GM12878 (cell line): ENCODE data around the gene FOXRED2. TPM values are rescaled to one million over a fixed set of nuclear protein-coding genes. Genes with fewer than 3 reads are reported as not detected.

Experiments
- ATF3 ChIP-seq: IDR thresholded peaks from 2 replicates; pipeline ENCODE4 v1.6.1; 2011; ENCODE audit warnings: low read depth, mild to moderate bottlenecking, low read length, moderate library complexity, borderline replicate concordance; ENCODE audit errors: extremely low read depth
- BCLAF1 ChIP-seq: fragments of 450-650 bp; IDR thresholded peaks from 2 replicates; pipeline ENCODE4 v1.6.1; 2017; ENCODE audit warnings: antibody characterized with exemption, mild to moderate bottlenecking, moderate library complexity
- BHLHE40 ChIP-seq, 2 experiments: fragments of 450-650 bp in 1 of 2; IDR thresholded peaks; 2 replicates each; pipeline ENCODE4 v1.6.1; 2011 to 2017; ENCODE audit warnings: low read depth in 2 of 2, borderline replicate concordance in 1 of 2, improper control_type of control experiment in 1 of 2, low read length in 1 of 2, mild to moderate bottlenecking in 1 of 2
- E2F8 ChIP-seq: fragments of 450-650 bp; IDR thresholded peaks from 2 replicates; pipeline ENCODE4 v1.6.1; 2018; ENCODE audit warnings: mild to moderate bottlenecking, low read depth, moderate library complexity; ENCODE audit not compliant: partially characterized antibody
- EED ChIP-seq: sonication (generic); IDR thresholded peaks from 2 replicates; pipeline ENCODE4 v1.6.1; 2016; ENCODE audit warnings: antibody characterized with exemption, low read depth
- IKZF2 ChIP-seq, 2 experiments: fragments of 450-650 bp; IDR thresholded peaks; 2 replicates each; pipeline ENCODE4 v1.6.1; 2017; ENCODE audit warnings: mild to moderate bottlenecking in 2 of 2, moderate library complexity in 2 of 2
- MXI1 ChIP-seq: fragments of 150-350 bp; IDR thresholded peaks from 2 replicates; pipeline ENCODE4 v1.6.1; 2011; ENCODE audit warnings: low read depth, mild to moderate bottlenecking, inconsistent platforms, low read length, improper control_type of control experiment
- NR2F1 ChIP-seq: fragments of 450-650 bp; conservative IDR thresholded peaks from 2 replicates; pipeline ENCODE4 v1.6.1; 2017; ENCODE audit warnings: mild to moderate bottlenecking
- PKNOX1 ChIP-seq: fragments of 450-650 bp; IDR thresholded peaks from 2 replicates; pipeline ENCODE4 v1.6.1; 2016; ENCODE audit warnings: mild to moderate bottlenecking
- POU2F2 ChIP-seq: IDR thresholded peaks from 3 replicates; pipeline ENCODE4 v1.6.1; 2011; ENCODE audit warnings: low read depth, mild to moderate bottlenecking, low read length, borderline replicate concordance
- PRDM15 ChIP-seq: fragments of 450-650 bp; formaldehyde crosslinking; IDR thresholded peaks from 2 replicates; pipeline ENCODE4 v1.4.0; 2020; ENCODE audit warnings: mild to moderate bottlenecking, moderate library complexity
- SIX5 ChIP-seq: IDR thresholded peaks from 2 replicates; pipeline ENCODE4 v1.6.1; 2011; ENCODE audit warnings: mild to moderate bottlenecking, low read depth, low read length, moderate library complexity; ENCODE audit not compliant: severe bottlenecking
- SUZ12 ChIP-seq: fragments of 200-600 bp; sonication (generic); IDR thresholded peaks from one replicate; pipeline ENCODE4 v1.6.1; 2018; ENCODE audit warnings: antibody characterized with exemption, mild to moderate bottlenecking; ENCODE audit not compliant: unreplicated experiment
- TBL1XR1 ChIP-seq: IDR thresholded peaks from 2 replicates; pipeline ENCODE4 v1.6.1; 2012; ENCODE audit warnings: low read depth, low read length, improper control_type of control experiment
- YBX1 ChIP-seq: fragments of 450-650 bp; IDR thresholded peaks from 2 replicates; pipeline ENCODE4 v1.6.1; 2016; ENCODE audit warnings: antibody characterized with exemption
- YY1 ChIP-seq: IDR thresholded peaks from 2 replicates; pipeline ENCODE4 v1.6.1; 2011; ENCODE audit warnings: low read depth, mild to moderate bottlenecking, low read length
- polyA plus RNA-seq, 11 experiments: library from polyadenylated mRNA; depleted of rRNA in 4 of 11; unstranded in 6 of 11; stranded (reverse) in 5 of 11; fragments of >200 nt; fragmentation: Nextera tagmentation in 4 of 11; fragmentation: Illumina TruSeq in 1 of 11; extraction: Ambion mirVana in 4 of 11; extraction: Trizol in 1 of 11; gene quantifications; 1 replicate in 1 of 11; 2 replicates in 10 of 11; pipeline versions ENCODE4 v1.2.1 to v1.2.3, GENCODE V29; 2011 to 2016; ENCODE audit warnings: inconsistent platforms in 2 of 11, missing spikeins in 2 of 11, low read depth in 1 of 11
- total RNA-seq, 4 experiments: library from RNA; depleted of rRNA in 3 of 4; stranded (reverse); fragments of >200 nt in 3 of 4; fragmentation: Illumina TruSeq in 1 of 4; extraction: Trizol in 1 of 4; gene quantifications; 2 replicates each; pipeline versions ENCODE4 v1.2.1 to v1.2.3, GENCODE V29; 2013 to 2021

The FOXRED2 gene
- total and polyA plus RNA-seq, 10 of the 15 experiments (the other 5 are each of a cell fraction or from before 2014, with no cell fraction given): 1.8 to 28.8 (median 7.6) TPM

- TF ChIP-seq BHLHE40 (IDR thresholded peaks at IDR 0.05; ENCODE audit: borderline replicate concordance in 1 of 2, low read depth in 2 of 2, low read length in 1 of 2): peak in 1 of 2 experiments; percentile 62; a peak in 1 of 4 replicates
- peak; percentile 90; the same call in 1 of the 2 replicates for TF ChIP-seq ATF3
- TF ChIP-seq PKNOX1: peak; percentile 96
- TF ChIP-seq YY1: peak; percentile 88
- TF ChIP-seq SUZ12: no peak
- peak; percentile 87 for TF ChIP-seq POU2F2
- TF ChIP-seq TBL1XR1: no peak
- TF ChIP-seq YBX1: no peak
- TF ChIP-seq E2F8: peak; percentile 94
- no peak for TF ChIP-seq EED
- TF ChIP-seq IKZF2 (IDR thresholded peaks at IDR 0.05): no peak; a peak in 2 of 4 replicates
- peak; percentile 58 for TF ChIP-seq SIX5
- TF ChIP-seq PRDM15: no peak
- peak; percentile 57 for TF ChIP-seq NR2F1
- TF ChIP-seq MXI1: peak; percentile 93
- TF ChIP-seq BCLAF1: no peak
Observed at GRCh38 chr22:36528795-36529751, 22.2 kb upstream of the FOXRED2 start, which contains the start of gene EIF3D (continued).
